Fibroblast of skin of right quadriceps (primary cell): Measurements from ENCODE around the gene SH2D6.
"Not testable (repeated sequence)": the region's sequence is repeated elsewhere in the genome, so short reads cannot be mapped to it uniquely, and the experiment has no call there.

Source experiments
- DNase-seq: peaks from one replicate; pipeline ENCODE4 v3.0.0-alpha.2; 2013

SH2D6 gene

DNA sequence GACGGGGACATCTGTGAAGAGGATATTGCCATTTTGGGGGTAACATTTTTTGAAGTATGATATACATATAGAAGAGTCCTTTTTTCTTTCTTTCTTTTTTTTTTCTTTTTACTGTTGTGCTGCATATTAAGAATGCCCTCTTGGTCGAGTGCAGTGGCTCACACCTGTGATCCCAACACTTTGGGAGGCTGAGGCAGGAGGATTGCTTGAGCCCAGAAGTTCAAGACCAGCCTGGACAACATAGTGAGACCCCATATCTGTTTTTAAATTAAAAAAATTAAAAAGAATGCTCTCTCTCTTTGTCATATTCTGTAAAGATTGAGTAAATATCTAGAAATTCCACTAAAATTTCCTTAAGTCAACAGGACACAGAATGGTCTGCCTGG, 3.6 kb downstream of the SH2D6 start:
- no peak for DNase-seq

DNA sequence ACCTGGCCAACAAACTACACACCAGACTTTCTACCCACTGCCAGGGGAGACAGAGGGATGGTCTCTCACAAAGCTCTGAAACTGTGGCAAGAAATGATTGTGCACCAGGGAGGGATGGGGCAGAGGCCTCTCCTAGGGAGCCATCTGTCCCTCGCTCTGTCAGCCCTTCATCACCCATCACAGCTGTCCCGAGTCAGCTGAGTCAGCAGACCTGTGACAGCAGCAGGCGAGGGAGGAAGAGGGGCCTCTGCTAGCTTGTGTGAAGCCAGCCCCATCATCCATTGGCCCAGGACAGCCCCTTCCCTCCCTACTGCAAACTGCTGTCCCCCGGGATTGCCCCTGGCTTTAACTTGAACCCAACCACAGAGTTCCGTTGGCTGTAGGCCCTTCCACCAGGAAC, 5.0 kb downstream of the SH2D6 start:
- no peak for DNase-seq

DNA sequence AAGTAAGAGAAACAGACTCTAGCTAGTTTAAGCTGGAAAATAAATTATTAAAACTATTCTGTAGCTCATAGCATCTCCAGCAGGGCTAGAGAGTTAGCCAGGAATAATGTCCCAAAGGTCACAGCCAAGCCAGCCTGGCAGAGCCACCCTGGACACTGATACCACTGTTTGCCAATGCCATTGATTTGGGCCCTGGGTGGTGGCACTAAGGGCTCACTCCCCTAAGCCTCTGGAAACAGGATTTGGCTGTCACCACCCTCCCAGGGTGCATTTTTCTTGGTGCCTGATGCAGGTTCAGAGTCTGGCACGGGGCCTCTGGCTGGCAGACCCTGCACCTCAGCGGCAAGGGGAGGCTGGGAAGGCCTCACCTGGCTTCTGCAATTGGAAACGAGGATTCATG, 7.1 kb downstream of the SH2D6 start:
- DNase-seq: no peak

DNA sequence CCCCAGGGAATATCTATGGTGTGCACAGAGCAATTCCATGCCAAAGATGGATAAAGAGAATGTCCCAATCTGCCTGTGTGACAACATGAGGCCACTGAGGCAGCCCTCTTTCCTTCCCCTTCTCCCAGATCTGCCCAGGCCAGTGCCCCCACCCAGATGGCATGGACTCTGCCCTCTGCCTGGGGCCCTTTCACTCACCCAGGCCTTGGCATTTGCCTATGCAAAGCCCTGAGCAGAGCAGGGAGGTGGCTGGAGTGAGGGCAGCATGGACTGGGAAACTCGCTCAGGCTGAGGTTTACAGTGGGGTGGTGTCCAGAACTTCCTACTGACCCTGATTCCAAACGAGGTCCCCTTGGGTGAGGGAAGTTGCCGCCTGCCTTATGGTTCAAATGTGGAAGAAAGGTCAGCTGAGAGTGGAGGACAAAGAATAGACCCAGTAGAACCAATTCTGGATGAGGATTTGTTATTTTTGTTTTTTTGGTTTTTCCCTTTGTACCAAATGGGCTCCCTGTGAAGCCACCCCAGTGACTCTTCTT, 8.9 kb downstream of the SH2D6 start:
- no peak for DNase-seq

DNA sequence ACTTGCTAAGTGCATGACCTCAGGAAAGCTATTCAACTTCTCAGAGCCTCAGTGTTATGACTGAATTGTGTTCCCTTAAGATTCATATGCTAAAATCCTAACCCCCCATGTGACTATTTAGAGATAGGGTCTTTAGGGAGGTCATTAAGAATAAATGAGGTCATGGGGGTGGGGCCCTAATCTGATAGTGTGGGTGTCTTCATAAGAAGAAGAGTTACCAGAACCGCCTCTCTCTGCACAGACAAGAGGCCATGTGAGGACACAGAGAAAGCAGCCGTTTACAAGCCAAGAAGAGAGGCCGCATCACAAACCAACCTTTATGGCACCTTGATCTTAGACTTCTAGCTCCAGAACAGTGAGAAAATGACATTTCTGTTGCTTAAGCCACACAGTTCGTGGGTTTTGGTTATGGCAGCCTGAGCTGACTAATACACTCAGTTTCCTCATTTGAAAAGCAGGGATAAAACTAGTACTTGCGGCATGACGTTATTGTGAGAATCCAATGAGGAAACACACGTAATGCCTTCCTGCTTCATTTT, 9.9 kb downstream of the SH2D6 start:
- DNase-seq: no peak

DNA sequence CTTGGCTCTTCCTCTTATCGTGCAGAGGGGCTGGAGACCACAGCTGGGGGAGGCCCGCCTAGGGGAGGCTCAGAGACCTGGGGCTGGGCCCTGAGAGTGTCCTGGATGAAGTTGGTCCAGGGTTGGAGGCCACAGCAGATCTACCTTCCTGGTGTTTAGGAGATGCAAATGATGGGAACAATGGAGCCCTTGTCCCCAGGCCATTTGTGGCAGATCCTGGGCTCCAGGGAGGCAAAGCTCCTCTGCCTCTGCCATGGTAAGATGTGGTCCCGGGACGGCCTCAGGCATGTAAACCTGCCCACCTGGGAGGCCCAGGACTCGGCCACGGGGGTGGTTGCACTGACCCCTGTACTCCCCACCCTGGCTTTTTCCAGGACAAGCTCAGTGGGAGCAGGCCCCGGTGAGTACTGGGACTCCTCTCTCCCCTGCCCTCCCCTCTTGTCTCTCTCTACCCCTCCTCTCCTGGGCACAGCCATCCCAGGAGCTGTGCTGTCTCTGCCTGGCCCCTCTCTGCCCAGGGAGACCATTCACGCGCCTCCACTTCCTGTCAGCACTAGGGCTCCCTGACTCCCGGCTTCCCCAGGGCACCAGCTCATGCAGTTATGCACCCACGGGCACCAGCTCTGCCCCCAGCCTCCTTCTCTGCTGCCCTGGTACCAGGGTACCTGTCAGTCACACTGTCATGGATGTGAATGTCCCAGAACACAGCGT, 10.9 kb downstream of the SH2D6 start:
- DNase-seq: no peak

DNA sequence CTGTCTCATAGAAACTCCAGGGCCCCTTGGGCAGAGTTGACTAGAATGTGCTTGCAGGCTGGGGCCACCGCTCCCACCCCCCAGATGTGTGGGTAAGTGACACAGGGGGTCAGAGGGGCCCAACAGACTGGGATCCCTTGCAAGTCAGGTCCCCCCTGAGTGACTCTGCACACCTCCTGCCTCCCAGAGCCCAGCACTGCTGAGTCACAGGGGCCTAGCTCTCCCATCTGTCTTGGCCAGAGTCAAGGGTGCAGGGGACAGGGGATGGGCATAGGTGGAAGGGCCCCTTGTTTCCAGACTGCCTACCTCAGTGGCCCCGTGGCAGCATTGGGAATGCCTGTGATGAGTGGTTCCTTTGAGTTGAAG, 11.4 kb downstream of the SH2D6 start:
- no peak for DNase-seq

DNA sequence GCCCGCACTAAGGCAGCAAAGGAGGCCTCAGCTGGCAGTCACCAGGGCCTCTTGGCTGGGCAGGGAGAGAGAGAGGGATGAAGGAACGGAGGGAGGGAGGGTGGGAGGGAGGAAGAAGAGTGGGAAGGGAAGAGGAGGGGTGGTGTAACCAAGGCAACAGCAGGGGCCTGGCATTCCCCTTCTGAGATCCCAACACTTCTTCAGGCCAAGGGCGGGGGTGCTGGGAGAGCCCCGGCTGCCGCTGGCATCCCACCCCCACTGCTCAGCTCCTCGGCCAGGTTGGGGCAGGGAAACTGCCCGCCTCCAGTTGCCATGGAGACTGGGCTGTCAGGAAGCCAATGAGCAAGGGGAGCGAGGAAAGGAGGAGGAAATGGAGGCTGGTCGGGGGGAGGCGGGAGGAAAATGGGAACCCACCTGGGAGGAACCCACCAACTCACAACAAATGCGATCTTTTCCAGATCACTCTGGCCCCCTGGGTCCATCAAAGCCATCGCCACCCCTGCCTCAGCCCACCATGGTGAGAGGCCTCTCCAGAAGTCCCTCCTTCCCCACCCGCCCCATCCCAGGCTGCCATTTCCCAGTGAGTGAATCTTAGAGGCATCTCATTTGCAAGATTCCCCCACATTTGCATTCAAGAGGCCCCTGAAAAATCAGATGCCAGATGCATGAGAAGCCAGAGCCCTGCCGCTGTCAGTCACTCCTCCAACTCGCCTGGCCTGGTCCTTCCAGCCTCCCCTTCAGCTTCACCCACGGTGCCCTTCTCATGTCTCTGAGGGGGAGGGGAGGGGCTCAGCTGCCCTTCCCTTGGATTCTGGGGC, 12.4 kb downstream of the SH2D6 start:
- DNase-seq: peak; percentile 51

DNA sequence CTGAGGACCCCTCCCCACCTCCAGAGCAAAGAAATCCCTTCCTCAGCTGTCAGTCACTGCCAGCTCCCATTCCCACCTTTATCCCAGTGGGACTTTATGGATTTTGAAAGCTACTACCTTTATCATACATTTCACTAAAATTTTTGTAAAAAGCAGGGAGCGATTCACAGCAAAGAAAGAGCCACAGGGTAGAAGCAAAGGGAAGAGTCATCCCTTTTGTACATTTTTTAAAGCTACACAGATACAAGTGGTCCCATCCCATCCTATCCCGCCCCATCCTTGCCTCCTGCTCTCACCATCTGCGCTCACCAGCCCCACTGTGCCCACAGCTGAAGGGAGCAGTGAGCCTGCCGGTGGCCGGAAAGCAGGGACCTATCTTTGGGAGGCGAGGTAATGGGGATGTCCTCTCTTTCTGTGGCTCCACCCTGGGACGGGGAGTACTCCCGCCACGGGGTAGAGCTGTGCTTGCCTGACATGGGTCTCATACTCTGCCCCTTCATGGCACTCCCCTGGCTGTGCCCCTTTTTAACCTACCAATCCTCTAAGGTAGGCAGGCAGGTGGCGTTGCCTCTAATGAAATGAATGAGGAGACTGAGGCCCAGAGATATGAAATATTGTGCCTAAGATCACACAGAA, 13.2 kb downstream of the SH2D6 start:
- no peak for DNase-seq

DNA sequence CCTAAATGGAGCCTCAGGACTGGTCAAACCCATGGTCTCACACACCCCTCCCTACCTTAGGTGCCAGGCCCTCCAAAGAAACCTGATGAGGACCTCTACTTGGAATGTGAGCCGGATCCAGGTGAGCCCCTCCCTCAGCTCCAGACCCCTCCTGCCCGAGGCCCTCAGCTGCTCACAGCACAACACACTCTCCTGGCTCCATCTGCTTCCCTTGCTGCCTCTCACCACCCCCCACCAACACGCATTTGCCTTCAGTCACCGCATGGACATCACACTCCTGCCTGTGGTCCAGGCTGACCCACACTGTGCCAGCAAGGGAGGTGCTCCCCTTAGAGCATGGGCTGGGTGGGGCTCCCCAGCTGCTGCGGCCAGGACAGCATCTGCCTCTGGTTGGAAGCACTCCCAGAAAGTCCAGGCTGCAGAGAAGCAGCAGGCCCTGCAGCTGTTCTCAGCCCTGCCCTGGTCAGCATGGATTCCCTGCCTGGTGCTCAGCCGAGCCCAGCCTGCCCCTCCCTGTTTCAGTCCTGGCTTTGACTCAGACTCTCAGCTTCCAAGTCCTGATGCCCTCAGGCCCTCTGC, 15.1 kb downstream of the SH2D6 start:
- DNase-seq: peak; percentile 68

DNA sequence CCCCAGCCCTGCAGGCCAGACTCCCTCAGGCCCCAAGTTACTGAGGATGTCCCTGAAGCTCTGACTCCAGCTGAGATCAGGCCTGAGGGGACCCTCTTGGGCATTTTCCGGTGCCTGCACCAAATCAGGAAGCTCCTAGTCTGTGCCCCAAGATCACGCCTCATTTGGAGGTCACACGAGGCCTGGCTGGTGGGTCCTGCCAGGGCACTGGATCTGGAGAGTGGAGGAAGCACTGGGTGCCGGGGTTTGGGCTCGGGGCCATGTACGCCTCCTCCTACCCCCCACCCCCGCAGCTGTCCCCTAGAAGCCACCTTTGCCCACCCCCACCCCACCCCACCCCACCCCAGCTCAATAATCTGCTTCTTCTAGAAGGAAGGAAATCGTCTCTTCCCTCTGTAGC, 16.2 kb downstream of the SH2D6 start:
- no peak for DNase-seq

DNA sequence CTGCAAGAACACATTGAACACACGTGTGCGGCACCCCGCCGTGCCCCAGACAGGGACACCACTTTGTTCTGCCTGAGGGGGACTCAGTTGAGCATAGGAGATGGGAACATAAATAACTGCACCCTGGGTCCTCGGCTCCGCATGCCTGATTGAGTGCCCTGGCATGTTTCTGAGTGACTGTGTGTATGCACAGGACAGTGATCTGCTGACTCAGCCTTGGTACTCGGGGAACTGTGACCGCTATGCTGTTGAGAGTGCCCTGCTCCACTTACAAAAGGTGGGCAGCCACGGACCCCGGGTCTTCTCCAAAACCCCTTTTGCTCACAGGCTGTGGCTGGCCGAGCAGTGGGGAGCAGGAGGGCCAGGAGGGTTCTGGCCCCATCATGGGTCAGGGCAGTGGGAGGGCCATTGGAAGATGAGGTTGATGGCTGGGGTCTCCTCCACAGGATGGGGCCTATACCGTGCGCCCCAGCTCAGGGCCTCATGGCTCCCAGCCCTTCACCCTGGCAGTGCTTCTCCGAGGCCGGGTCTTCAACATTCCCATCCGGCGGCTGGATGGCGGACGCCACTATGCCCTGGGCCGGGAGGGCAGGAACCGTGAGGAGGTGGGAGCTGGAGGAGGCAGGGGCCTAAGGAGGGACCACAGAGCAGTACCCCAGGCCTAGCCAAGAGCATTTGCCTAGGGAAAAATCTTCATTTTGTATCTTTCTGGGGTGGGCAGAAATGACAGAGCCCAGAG, 16.9 kb downstream of the SH2D6 start:
- no peak for DNase-seq

DNA sequence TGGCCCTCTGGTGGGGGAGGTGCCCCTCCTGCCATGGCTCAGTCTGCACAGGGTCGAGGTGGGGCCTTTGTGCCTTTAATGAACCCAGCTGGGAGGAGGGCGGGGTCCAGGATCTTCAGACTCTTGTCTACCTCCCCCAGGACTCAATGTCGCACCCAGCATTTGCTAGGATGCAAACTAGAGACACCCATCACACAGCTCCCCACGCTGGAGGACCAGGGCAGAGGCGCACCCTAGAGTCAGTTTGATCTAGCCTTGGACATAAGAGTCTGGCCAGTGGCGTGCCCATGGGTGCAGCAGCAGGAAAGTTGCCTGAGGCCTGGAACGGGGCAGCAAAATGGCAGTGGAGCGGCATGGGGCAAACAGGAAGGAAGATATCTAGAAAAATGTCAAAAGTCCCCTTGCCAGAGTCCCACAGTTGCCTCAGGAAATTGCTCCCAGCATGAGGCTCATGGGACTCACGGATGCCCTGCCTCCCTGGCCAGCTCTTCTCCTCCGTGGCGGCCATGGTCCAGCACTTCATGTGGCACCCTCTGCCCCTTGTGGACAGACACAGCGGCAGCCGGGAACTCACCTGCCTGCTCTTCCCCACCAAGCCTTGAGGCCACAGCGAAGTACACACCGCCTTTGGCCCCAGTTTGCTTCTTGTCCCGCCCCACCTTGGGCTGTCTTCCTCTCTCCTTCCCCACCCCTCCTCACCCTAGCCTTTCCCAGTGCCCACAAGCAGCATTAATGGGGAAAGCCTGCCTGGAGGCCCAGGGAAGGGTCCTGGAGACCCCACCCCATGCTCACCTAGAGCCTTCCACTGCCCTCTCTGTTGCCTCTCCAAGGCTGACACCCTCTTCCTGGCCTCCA, 17.7 kb downstream of the SH2D6 start:
- no peak for DNase-seq

DNA sequence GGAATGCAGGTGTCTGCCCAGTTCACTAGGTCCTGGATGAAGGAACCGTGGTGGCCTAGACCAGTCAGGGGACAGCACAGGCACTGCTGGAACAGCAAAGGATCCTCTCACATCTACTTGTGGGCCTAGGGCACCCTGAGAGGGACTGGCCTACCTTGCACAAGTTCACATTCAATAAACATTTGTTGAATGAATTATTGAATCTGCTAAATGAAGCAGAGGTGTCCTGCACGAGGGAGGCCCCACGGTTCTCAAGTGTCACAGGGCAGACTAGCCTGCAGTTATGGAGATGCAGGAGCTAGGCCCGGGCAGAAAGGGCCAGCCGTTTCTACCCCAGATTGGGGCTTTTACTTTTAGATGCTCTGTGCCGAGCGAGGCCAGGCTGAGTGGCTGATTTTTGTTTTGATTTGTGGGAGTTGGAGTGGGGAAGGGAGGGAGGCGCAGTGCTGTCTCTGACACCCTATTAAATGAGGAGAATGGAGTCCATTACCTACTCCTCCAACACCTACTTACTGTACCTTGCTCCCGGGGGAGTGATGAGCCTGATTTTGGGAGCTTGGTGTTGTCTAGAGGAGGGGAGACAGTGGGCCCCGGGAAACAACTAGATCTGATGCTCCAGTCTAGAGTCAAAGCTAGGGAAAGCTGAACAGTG, 18.4 kb downstream of the SH2D6 start:
- no peak for DNase-seq

DNA sequence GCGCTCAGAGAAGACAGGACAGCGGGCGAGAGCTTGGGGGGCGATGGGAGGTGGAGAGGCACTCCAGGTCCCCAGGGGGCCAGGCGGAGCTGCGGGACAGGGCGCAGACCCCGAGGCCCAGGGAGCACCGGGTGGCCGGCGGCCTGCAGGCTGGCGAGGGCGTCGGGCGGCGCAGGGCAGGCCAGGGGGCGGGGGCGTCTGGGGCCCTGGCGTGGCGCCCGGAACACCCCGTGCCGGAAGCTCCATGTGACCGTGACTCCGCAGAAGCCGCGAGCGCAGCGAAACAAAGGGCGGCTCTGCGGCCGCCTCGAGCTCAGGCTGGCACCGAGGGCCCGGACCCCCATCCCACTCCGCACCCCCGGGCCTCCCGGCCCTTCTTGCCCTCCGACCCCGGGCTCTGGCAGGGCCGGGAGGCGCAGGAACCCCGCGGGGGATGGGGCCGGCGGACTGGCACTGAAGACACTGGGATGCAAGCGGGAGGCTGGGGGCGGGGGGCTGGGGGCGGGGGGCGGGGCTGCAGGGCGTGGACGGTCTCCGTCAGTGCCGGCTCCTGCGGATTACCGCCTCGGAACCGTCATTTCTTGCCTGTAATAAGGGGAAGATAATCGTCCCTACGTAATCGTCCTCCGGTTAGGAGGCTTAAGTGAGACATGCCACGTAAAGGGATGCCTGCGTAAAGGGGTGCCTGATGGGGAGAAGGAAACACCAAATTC, 19.1 kb downstream of the SH2D6 start:
- peak; percentile 76 for DNase-seq

DNA sequence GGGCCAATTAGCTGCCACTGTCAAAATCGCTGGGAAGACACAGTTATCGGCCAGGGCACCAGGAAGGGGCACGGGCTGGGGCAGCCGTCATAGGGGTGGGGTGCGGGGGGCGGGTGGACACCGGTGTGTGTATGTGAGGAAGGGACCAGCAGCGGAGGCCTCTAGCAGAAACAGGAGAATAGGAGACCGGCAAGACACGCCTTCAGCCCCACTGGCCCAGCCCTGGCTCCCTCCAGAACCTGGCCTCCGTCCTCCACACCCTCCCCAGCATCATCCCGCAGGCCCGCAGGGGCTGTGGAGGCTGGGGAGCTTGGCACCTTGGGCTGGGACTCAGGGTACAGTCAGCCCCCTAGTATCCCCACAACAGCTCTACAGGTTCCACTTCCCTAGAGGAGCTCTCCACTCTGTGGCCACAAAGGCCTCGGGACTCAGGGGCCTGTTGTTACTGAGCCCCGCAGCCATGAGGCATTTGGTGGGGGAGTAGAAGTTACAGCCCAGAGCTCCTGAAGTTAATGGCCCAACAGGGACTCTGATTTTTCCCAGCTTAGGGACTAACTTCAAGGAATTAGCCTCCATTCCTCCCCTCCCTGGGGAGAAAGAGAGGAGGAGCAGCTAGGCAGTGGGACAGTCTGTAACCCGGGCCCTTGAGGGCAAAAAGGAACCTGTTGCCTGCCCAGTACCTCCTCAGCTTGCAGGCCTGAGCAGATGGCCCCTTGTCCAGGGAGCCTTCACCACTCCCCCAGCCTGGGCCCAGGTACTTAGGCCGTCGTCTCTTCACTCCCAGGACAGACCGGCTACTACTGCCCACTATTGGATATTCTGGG, 19.9 kb downstream of the SH2D6 start:
- DNase-seq: no peak

DNA sequence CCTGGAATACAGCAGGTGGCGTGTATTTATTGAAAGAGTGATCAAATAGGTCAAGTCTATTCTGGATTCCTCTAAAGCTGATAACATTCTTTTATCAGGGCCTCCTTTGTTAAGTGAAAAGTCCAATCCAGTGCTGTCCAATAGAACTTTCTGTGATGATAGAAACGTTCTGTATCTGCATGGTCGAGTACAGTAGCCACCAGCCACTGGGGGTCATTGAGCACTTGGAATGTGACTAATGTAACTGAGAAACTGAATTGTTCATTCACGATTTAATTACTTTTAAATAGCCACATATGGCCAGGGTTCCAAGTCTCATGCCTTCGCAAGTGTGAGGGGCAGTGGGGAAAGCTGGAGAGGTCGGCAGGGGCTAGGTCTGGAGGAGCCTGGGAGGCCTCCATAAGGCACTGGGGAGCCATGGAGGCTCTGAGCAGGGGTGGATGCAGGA, 20.5 kb downstream of the SH2D6 start:
- DNase-seq: no peak

DNA sequence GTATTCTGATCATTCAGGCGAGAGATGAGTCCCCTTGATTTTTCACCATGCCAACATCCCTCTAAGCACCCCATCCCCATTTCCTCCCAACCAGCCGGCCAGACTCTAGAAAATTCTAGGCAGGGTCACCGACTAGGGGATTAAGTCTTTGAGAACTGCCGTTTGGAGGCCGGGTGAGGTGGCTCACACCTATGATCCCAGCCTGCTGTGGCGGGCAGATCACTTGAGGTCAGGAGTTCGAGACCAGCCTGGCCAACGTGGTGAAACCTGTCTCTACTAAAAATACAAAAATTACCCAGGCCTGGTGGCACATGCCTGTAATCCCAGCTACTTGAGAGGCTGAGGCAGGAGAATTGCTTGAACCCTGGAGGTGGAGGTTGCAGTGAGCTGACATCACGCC, 21.1 kb downstream of the SH2D6 start:
- DNase-seq: not testable (repeated sequence)

DNA sequence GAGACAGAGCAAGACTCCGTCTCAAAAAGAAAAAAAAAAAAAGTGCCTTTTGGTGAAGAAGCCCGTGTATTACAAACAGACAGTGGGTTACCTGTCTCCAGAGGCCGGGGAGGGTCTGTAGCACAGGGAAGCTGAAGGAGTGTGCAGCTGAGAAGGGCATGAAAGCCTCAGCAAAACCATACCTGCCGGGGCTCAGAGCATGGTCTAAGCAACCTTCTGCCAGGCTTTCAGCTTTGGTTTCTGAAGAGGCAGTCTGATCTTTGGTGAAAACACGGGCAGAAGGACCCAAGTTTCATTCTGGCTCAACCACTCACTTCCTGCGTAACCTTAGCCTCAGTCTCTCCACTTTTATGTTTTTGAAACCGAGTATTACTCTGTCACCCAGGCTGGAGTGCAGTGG, 21.5 kb downstream of the SH2D6 start:
- DNase-seq: no peak
